ENCODE data around the gene PGAP1.

DNA sequence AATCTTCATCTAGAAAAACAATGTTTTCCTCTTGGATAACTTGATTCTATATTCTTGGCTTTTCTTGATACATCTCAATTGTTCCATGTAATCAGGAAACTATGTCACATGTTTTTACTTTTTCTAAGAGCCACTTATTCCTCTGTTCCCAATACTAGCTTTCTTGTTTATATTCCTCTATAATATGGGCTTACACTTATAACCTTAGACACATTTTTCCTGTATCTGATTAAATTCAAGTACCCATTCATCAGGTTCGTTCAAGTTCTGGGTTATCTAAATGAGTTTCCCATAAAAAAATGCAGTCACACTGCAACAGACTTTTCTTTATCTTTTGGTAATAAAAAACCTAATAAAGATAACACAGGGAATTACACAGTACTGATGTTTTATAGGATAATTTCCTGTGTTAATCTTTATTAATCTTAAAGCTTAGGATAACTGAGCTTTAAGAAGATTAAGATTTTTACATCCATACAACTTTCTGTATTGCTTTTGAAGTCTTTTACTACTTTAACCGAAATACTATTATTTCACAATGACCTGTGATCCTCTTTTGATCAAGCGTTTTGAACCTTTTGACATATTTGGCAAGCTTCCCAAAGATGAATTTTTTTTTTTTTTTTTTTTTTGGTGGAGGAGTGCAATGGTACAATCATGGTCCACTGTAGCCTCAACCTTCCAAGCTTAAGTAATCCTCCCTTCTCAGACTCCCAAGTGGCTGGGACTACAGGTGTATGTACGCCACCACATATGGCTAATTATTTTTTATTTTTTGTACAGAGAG is 73.0 kb downstream of the PGAP1 start:
- TF ChIP-seq POLR2A (IDR thresholded peaks at IDR 0.05; ENCODE audit: low read depth, low read length) (no peak), POLR2AphosphoS5 (IDR thresholded peaks at IDR 0.05; ENCODE audit: low read depth, low read length) (no peak)
